HG03342 (cell line): ENCODE data around the gene TMEM238.
"Not testable (repeated sequence)": the region's sequence is repeated elsewhere in the genome, so short reads cannot be mapped to it uniquely, and the experiment has no call there.

Source experiments
- ATAC-seq: cut with Tn5 transposase; IDR thresholded peaks from one replicate; pipeline ENCODE4 v1.9.1; 2021; ENCODE audit warnings: mild to moderate bottlenecking, moderate library complexity; ENCODE audit not compliant: unreplicated experiment

The TMEM238 gene

DNA sequence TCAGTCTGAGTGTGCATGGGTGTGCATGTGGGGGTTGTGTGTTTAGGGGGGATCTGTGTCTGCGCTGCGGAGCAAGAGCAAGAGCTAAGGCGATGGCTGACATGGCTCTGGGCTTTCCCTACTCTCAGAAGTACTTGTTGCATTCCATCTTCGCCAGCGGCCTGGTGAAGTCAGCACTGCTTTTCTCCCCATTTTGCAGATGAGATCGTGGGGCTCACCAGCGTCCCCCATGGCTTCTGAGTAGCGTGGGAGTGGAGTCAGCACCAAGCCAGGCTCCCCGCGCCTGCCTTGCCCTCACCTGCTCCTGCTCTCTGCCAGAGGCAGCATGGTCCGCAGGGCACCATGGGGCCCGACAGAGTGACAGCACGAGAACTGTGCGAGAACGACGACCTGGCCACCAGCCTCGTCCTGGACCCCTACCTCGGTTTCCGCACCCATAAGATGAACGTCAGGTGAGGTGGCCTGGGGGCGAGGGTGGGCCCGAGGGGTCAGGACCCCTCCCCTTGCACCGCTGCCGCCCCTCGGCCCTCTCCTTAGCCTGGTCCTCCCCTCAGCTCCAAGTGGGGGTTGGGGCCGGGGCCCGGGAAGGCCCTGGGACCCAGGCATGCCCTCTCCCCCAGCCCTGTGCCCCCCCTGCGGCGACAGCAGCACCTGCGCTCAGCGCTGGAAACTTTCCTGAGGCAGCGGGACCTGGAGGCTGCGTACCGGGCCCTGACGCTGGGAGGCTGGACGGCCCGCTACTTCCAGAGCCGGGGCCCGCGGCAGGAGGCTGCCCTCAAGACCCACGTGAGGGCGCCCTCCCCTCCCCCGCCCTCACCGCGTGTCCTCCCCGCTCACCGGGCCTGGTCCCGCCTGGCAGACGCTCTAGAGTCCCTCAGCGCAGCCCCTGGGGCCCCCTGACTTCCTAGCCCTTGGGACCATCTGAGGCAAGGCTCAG is 42.2 kb downstream of the TMEM238 start:
- ATAC-seq, result no peak

DNA sequence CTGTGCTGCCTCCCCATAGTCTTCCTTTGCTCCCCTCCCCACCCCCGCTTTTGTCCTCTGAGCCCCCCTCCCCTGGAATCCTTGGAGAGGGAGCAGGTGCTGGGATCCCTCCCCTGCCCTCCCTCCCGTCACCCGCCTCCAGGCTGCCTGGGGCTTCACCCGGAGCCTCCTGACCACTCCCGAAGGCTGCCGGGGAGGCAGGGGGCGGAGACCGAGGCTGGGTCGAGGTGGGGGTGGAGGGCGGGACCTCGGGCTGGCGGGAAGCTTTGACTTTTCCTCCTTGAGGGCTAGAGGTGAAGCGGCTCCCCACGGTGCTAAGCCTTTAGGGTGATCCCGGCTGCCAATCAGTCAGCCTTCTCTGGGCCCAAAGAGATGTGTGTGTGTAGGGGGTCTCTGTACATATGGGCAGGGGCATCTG is 42.9 kb downstream of the TMEM238 start:
- no peak for ATAC-seq

DNA sequence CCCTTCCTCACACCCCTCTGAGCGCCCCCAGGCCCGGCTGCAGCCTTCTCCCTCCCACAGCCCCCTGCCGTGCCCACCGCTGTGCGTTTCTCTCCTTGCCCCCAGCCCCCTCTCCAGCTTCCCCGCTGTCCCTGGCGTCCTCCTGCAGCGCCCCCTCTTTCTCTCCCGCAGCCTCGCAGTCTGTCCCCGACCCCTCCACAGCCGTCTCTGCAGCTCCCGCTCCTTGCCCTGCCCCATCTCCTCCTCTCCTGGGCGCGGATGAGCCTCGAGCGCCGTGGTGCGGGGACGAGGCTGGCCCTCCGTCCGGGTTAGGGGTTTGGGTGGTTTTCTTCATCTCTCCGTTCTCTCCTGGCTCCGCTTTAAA is 43.3 kb downstream of the TMEM238 start:
- no peak for ATAC-seq

DNA sequence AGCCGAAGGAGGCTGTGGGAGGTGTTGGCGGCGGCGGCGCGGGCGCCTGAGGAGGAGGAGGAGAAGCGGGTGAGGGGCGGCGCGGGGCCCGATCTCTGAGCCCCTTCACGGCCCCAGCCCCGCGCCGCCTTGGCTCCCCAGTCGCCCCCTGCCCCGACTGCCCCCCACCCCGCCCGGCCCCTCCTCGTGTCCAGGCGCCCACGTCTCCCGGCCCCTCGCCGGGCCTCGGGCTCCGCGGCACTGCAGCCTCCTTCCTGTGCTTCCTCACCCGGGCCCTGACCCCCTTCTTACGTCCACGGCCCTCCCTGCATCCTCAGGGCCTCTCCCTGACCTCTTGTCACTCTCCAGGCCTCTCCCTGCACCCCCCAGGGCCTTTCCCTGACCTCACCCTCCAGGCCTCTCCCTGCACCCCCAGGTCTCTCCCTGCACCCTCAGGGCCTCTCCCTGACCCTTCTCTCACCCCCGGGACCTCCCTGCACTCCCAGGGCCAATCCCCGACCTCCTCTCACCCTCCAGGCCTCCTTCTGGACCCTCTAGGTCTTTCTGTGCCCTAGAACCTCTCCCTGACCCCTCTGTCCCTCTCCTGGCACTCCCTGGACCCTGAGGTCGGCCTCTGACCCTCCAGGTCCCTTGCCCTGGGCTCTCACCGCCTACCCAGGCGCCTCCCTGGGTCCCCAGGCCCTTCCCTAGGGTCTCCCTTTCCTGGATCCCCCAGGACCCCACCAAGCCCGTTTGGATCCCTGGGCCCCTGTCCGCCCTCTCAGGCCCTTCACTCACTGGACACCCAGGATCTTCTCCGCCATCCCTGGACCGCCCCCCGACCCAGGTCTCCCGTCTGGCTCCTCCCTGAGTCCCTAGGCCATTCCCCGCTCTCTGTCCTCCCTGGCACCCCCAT is 44.0 kb downstream of the TMEM238 start:
- peak; percentile 1 for ATAC-seq

DNA sequence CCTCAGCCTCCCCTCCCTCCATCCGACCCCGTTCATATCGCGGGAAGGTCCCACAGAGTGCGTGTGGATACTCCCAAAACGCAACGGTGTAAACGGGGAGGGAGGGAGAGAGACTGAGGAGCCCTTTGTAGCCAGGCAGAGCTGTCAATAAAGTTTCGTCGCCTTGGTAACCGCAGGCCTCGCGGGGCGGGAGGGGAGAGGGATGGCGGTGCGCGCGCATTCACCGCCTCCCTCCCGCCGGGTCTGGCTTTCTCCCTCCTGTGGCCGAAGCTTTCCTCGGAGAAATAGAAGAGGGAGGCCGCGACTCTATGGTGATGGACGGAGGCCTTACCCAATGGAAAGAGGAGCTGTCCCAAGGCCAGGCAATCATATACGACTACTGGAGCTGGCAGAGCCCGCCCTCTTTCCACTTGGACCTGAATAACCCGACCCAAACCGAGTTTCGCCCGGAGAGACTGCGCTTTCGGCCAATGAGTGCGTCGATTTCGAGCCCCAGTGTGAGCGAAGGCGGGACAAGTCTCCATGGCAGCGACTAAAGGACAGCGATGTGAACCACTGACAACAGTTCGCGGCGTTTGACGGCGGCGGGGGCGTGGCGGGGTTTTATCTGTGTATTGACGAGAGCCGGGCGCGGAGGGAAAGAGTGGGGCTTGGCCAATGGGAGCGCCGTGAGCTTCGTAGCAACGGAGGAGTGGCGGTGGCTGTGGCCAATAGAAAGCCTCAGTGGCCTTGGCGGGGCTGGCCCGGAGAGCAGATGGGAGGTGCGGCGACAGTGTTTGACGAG is 44.8 kb downstream of the TMEM238 start, which contains the start of gene KMT5C:
KMT5C (plus strand) TSS at position 772 of the 784 bp plus-strand sequence. CDS start 2,061 bp downstream, outside the sequence.
- ATAC-seq, result peak; percentile 73

DNA sequence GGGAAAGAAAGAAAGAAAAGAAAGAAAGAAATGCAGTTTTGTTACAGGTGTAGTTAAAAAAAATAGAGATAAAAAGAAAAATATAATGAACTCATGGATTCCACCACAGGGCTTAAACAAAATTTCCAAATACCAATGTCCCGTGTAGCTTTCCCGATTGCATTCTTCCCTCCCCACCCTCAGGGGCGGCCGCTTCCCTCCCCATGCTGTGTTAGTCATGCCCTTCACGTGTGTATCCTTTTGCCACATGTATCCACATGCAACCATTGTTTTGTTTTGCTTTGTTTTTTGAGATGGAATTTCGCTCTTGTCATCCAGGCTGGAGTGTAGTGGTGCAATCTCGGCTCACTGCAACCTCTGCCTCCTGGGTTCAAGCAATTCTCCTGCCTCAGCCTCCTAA is 48.0 kb downstream of the TMEM238 start:
- ATAC-seq, result no peak

DNA sequence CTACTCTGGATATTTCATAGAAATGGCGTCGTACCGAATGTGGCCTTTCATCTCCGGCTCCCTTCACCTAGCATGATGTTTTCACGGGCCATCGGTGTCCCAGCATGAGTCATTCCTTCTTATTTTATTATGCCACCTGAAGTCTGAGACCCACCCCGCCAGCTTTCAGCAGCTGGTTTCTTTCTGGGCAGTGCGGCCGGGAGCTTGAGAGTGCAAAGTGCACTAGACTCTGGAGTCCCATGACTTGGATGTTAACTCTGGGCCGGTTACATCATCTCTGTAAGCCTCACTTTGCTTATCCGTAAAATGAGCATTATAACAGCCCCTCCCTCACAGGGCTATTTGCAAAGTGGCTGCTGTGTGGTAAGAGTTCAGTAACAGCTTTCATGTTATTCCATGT is 50.2 kb downstream of the TMEM238 start:
- no peak for ATAC-seq

DNA sequence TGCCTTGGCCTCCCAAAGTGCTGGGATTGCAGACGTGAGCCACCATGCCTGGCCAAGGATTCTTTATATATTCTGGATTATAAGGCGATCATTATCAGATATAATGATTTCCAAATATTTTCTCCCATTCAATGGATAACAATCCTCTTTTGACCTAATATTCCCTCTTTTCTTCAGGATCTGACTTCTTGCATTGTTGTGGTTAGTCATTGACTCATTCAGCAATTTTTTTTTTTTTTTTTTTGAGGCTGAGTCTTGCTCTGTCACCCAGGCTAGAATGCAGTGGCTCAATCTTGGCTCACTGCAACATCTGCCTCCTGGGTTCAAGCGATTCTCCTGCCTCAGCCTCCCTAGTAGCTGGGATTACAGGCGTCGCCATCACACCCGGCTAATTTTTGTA is 54.3 kb downstream of the TMEM238 start:
- ATAC-seq, result not testable (repeated sequence)
